GM21526 (cell line): ENCODE data around the gene CCNYL1.

Source experiments
- ATAC-seq: cut with Tn5 transposase; IDR thresholded peaks from one replicate; pipeline ENCODE4 v1.9.1; 2021; ENCODE audit warnings: moderate library complexity; ENCODE audit not compliant: unreplicated experiment, low FRiP score

CCNYL1 gene

GRCh38 chr2:207763303-207763917, 52.0 kb downstream of the CCNYL1 start:
- no peak for ATAC-seq

- ATAC-seq = no peak
Measured at GRCh38 chr2:207764096-207764630, 52.7 kb downstream of the CCNYL1 start.

GRCh38 chr2:207765547-207765946, 54.1 kb downstream of the CCNYL1 start:
- no peak for ATAC-seq

- ATAC-seq = no peak
Measured at GRCh38 chr2:207766041-207766551, 54.7 kb downstream of the CCNYL1 start.

GRCh38 chr2:207766697-207767460, 55.4 kb downstream of the CCNYL1 start:
- no peak for ATAC-seq

- no peak for ATAC-seq
Measured at GRCh38 chr2:207767461-207768167, 56.2 kb downstream of the CCNYL1 start.

- no peak for ATAC-seq
Measured at GRCh38 chr2:207768168-207768865, 56.9 kb downstream of the CCNYL1 start.

GRCh38 chr2:207768866-207769596, 57.6 kb downstream of the CCNYL1 start:
- peak; percentile 1 for ATAC-seq

GRCh38 chr2:207770602-207771404, 59.4 kb downstream of the CCNYL1 start:
- ATAC-seq = no peak

- ATAC-seq = no peak
Measured at GRCh38 chr2:207771421-207771820, 60.0 kb downstream of the CCNYL1 start.

- no peak for ATAC-seq
Measured at GRCh38 chr2:207772081-207772843, 60.8 kb downstream of the CCNYL1 start.

- ATAC-seq = no peak
Measured at GRCh38 chr2:207772844-207773205, 61.4 kb downstream of the CCNYL1 start.

- ATAC-seq = no peak
Measured at GRCh38 chr2:207775473-207775872, 64.0 kb downstream of the CCNYL1 start.

- ATAC-seq = no peak
Measured at GRCh38 chr2:207777124-207777523, 65.7 kb downstream of the CCNYL1 start.

- no peak for ATAC-seq
Measured at GRCh38 chr2:207778298-207778882, 67.0 kb downstream of the CCNYL1 start.

- no peak for ATAC-seq
Measured at GRCh38 chr2:207779523-207779922, 68.1 kb downstream of the CCNYL1 start.

GRCh38 chr2:207782238-207783030, 71.0 kb downstream of the CCNYL1 start:
- no peak for ATAC-seq
